ENCODE data around the gene ATP6V0B. TPM values are rescaled to one million over a fixed set of nuclear protein-coding genes. Genes with fewer than 3 reads are reported as not detected.

The ATP6V0B gene
- total and polyA plus RNA-seq, 4 donors, result 69.5 to 277 (median 129) TPM

GRCh38 chr1:43973981-43974442 is 748 bp upstream of the ATP6V0B start:
- Histone ChIP-seq H3K4me1 (ENCODE audit: control insufficient read depth in 4 of 4, insufficient read depth in 4 of 4, low read length in 3 of 4) (peaks cover 8 to 63% (median 52%) of the 10 kb centered on the region in 4 donors), H3K4me3 (ENCODE audit: low read depth in 1 of 3, low read length in 3 of 3) (peak overlapping the region; percentile 87 to 93 (median 88)), H3K9me3 (ENCODE audit: control insufficient read depth in 4 of 4, low read length in 3 of 4) (no peaks in the 10 kb centered on the region), H3K36me3 (ENCODE audit: control insufficient read depth in 4 of 4, insufficient read depth in 3 of 4, low read depth in 1 of 4, low read length in 3 of 4) (peaks cover 5 to 21% (median 12%) of the 10 kb centered on the region in 4 donors), H3K27ac (ENCODE audit: low read depth in 1 of 2, low read length in 2 of 2) (peak overlapping the region; percentile 93 to 96), H3K9ac (ENCODE audit: low read depth in 1 of 2, low read length in 2 of 2) (peak overlapping the region in 1 of 2 donors; percentile 45), H3K27me3 (ENCODE audit: control insufficient read depth in 4 of 4, insufficient read depth in 4 of 4, low read length in 3 of 4) (no peaks in the 10 kb centered on the region)
- WGBS, result 43% methylated on average over 9 of the region's 9 CpGs
- DNase-seq (ENCODE audit: low spot score), result no peak
- TF ChIP-seq HNF4A (conservative IDR thresholded peaks at IDR 0.05), result no peak
- no peak for TF ChIP-seq JUND (IDR thresholded peaks at IDR 0.05)
- TF ChIP-seq, protein P1, sequence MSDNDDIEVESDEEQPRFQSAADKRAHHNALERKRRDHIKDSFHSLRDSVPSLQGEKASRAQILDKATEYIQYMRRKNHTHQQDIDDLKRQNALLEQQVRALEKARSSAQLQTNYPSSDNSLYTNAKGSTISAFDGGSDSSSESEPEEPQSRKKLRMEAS (IDR thresholded peaks at IDR 0.05), result no peak
- TF ChIP-seq REST (IDR thresholded peaks at IDR 0.05), result no peak
- TF ChIP-seq, protein P2, sequence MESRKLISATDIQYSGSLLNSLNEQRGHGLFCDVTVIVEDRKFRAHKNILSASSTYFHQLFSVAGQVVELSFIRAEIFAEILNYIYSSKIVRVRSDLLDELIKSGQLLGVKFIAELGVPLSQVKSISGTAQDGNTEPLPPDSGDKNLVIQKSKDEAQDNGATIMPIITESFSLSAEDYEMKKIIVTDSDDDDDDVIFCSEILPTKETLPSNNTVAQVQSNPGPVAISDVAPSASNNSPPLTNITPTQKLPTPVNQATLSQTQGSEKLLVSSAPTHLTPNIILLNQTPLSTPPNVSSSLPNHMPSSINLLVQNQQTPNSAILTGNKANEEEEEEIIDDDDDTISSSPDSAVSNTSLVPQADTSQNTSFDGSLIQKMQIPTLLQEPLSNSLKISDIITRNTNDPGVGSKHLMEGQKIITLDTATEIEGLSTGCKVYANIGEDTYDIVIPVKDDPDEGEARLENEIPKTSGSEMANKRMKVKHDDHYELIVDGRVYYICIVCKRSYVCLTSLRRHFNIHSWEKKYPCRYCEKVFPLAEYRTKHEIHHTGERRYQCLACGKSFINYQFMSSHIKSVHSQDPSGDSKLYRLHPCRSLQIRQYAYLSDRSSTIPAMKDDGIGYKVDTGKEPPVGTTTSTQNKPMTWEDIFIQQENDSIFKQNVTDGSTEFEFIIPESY (IDR thresholded peaks at IDR 0.05), result no peak
- no peak for TF ChIP-seq TAF1 (conservative IDR thresholded peaks at IDR 0.05)
- no peak for TF ChIP-seq HNF4G (IDR thresholded peaks at IDR 0.05)
- no peak for TF ChIP-seq RAD21 (IDR thresholded peaks at IDR 0.05)
- no peak for TF ChIP-seq YY1 (IDR thresholded peaks at IDR 0.05)
- TF ChIP-seq FOXA2 (IDR thresholded peaks at IDR 0.05), result no peak
- TF ChIP-seq RXRA (IDR thresholded peaks at IDR 0.05), result no peak
- TF ChIP-seq CTCF (IDR thresholded peaks at IDR 0.05; ENCODE audit: low read depth, low read length, missing input control), result no peak

GRCh38 chr1:43975249-43975961 is 645 bp downstream of the ATP6V0B start:
- TF ChIP-seq FOXA2 (IDR thresholded peaks at IDR 0.05) (peak; percentile 53), RXRA (IDR thresholded peaks at IDR 0.05) (no peak), YY1 (IDR thresholded peaks at IDR 0.05) (peak; percentile 12), FOXA1 (IDR thresholded peaks at IDR 0.05) (peak; percentile 30)
- TF ChIP-seq, protein P2 (IDR thresholded peaks at IDR 0.05), result no peak
- TF ChIP-seq, protein P3, sequence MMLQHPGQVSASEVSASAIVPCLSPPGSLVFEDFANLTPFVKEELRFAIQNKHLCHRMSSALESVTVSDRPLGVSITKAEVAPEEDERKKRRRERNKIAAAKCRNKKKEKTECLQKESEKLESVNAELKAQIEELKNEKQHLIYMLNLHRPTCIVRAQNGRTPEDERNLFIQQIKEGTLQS (IDR thresholded peaks at IDR 0.05), result no peak
- Histone ChIP-seq H3K36me3 (ENCODE audit: control insufficient read depth in 4 of 4, insufficient read depth in 3 of 4, low read depth in 1 of 4, low read length in 3 of 4) (peaks cover 5 to 21% (median 12%) of the 10 kb centered on the region in 4 donors), H3K4me3 (ENCODE audit: low read depth in 1 of 3, low read length in 3 of 3) (peak overlapping the region; percentile 88 to 93 (median 88)), H3K9me3 (ENCODE audit: control insufficient read depth in 4 of 4, low read length in 3 of 4) (no peaks in the 10 kb centered on the region), H3K4me1 (ENCODE audit: control insufficient read depth in 4 of 4, insufficient read depth in 4 of 4, low read length in 3 of 4) (peaks cover 9 to 61% (median 51%) of the 10 kb centered on the region in 4 donors), H3K27me3 (ENCODE audit: control insufficient read depth in 4 of 4, insufficient read depth in 4 of 4, low read length in 3 of 4) (no peaks in the 10 kb centered on the region), H3K27ac (ENCODE audit: low read depth in 1 of 2, low read length in 2 of 2) (peak overlapping the region; percentile 93 to 96), H3K9ac (ENCODE audit: low read depth in 1 of 2, low read length in 2 of 2) (peak overlapping the region; percentile 69 to 91)
- WGBS, result 3% methylated on average over 34 of the region's 34 CpGs
- DNase-seq (ENCODE audit: low spot score), result peak; percentile 63

All from liver (tissue), 9 donors.